Measurements from ENCODE around the gene ZNF593.
A peak's percentile ranks its signal among the peaks of the same experiment; 100 is the strongest.

Gene ZNF593

DNA sequence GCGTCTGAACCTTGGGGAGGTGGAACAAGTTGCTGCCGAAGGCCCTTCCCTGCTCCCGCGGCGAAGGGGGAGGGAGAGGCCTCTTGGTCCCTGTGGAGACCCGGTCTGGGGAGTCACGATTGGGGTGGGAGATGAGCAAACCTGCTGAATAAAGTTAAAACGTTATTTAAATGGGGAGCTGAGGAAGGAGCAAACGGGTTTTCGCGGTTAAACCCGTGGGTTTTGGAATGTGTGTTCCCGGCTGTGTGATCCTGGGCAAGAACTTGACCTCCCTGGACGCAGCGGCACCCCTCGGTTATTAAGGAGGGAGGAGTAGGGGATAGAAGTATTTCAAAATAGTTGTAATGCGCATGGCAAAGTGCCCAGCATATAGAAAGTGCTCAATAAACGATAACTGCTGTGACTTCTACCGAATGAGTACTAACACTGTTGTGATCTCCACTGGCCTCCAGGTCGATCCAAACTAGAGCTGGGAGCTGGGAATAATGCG, 7.4 kb upstream of the ZNF593 start:
- ChIA-PET POLR2A (ENCODE audit: low non-redundant PET) (no interaction called here), CTCF (interaction anchor here (0.7 to 2.2 kb wide), 2 partner anchors 7 to 883 kb away, joined by 3 to 6 read pairs; partner anchors contain the start of gene ZNF593)
- no peak for DNase-seq (ENCODE audit: low spot score)
- H3K27ac ChIP-seq, result peak overlapping the region; percentile 24; the same call in 1 of the 2 replicates
- TF ChIP-seq CTCF (conservative IDR thresholded peaks at IDR 0.05; ENCODE audit: low read depth), result no peak

DNA sequence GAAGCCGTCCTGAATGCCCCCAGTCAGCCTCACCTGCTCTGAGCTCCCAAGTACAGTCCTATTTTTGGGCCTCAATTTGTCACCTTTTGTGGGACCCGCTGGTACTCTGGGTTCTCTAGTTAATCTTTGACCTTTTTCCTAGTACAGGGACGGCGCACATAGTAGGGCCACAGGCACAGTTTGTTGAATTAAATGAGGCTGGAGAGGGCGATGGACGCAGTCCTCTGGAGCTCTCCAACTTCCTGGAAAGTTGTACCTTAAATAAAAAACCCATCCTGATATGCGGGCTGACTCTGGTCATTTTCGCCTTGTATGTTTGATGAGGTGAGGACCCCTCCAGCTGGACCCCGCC, 6.0 kb upstream of the ZNF593 start:
- DNase-seq (ENCODE audit: low spot score), result no peak
- no peak overlapping the region for H3K27ac ChIP-seq
- no peak for TF ChIP-seq CTCF (conservative IDR thresholded peaks at IDR 0.05; ENCODE audit: low read depth)
- ChIA-PET POLR2A (ENCODE audit: low non-redundant PET) (no interaction called here), CTCF (interaction anchor here (0.6 to 0.9 kb wide), 8 partner anchors 19 to 903 kb away, joined by 3 to 6 read pairs (median 4); no protein-coding TSS in a partner anchor)

DNA sequence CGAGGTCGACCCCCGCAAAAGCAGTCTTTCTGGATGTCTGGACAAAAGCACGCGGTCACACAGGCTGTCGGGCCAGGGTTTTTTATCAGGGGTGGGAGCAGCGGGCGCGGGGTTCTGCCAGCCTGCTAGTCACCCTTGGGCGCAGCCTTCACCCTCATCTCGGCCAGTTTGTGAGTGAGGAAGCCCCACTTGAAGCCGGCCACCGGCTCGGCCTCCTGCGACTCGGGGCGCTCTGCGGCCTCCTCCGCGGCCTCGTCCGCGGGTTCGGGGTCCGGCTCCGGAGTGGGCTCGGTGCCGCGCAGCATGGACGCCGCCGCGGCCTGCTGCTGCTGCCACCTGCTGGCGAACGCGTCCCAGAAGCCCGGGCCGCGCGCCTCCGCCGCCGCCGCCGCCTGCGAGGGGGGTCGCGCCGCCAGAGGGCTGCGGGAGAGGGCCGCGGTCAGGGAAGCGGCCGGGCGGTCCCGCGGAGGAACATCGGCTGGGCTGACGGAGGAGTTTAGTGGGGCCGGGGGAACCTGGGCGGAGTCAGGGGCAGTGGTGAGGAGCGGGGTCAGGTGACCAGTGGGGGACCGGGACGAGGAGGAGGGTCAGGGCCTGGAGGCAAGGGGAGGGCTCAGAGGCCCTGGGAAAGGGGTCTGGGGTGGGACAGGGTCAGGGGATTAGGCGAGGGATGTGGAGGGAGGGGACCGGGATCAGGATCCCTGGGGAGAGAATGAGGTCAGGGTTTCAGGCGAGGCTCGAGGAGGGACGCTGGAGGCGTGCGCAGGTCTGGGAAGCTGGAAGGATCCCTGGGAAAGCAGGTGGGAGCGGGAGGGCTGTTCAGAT, 5.5 kb upstream of the ZNF593 start:
- TF ChIP-seq CTCF (conservative IDR thresholded peaks at IDR 0.05; ENCODE audit: low read depth), result peak; percentile 91
- POLR2A ChIA-PET (ENCODE audit: low non-redundant PET), result no interaction called here
- CTCF ChIA-PET, result interaction anchor here (0.6 to 1.2 kb wide), 9 partner anchors 19 to 902 kb away, joined by 3 to 6 read pairs (median 3); partner anchors contain the start of gene CEP85
- no peak overlapping the region for H3K27ac ChIP-seq
- no peak for DNase-seq (ENCODE audit: low spot score)

- CTCF ChIA-PET, result interaction anchor here (0.7 to 1.2 kb wide), 3 partner anchors 60 to 223 kb away, joined by 3 to 4 read pairs (median 4); partner anchors contain the start of gene CEP85
- no peak for TF ChIP-seq CTCF (conservative IDR thresholded peaks at IDR 0.05; ENCODE audit: low read depth)
- no peak for DNase-seq (ENCODE audit: low spot score)
- no peak overlapping the region for H3K27ac ChIP-seq
- POLR2A ChIA-PET (ENCODE audit: low non-redundant PET), result no interaction called here
These were observed 4.6 kb upstream of the ZNF593 start for GRCh38 chr1:26164861-26165842.

DNA sequence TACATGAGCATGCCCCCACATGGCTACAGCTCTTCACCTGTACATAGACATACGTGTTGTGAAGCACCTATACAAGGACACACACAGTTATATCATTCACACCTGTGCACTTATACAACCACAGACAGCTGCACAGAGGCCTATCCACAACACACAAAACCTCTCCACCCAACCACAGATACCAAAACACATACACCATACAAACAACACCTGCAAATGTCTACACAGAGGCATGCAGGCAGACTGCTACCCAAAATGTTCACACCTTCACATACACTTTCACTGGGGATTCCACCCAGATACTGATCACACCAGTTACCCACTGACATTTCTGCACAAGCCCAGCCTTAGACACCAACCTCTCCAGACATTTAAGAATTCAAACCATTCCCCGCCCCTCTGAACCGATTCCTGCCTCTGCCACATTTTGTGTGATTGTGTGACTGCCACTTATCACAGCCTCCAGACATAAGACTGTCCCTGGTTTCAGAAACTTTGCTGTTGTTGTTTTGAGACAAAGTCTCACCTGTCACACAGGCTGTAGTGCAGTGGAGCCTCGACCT, 2.9 kb upstream of the ZNF593 start:
- no peak for DNase-seq (ENCODE audit: low spot score)
- POLR2A ChIA-PET (ENCODE audit: low non-redundant PET), result no interaction called here
- H3K27ac ChIP-seq, result no peak overlapping the region
- no peak for TF ChIP-seq CTCF (conservative IDR thresholded peaks at IDR 0.05; ENCODE audit: low read depth)
- CTCF ChIA-PET, result interaction anchor here (0.6 kb wide), 1 partner anchor 242 kb away, joined by 4 read pairs; no protein-coding TSS in a partner anchor

Measured in RWPE1 (cell line).